Activated CD8-positive, alpha-beta memory T cell treated with anti-CD3 and anti-CD28 coated beads for 36 hours (primary cell): Measurements from ENCODE around the gene RHOBTB3. TPM values are rescaled to one million over a fixed set of nuclear protein-coding genes. Genes with fewer than 3 reads are reported as not detected.

Experiments used
- CTCF ChIA-PET: fragments of 350-600 bp; sonication (Branson Sonifier 250); formaldehyde crosslinking; loops from one replicate; lab custom pipeline; 2021; ENCODE audit warnings: antibody characterized with exemption; lab: Charles Lee
- POLR2A ChIA-PET: fragments of 350-600 bp; sonication (Branson Sonifier 250); formaldehyde crosslinking; loops from one replicate; lab custom pipeline; 2021; ENCODE audit warnings: antibody characterized with exemption; lab: Charles Lee
- total RNA-seq, 2 experiments: library from RNA; stranded (reverse); gene quantifications; one replicate each; pipeline ENCODE4 v1.2.3, GENCODE V29; 2021

RHOBTB3 gene
- total RNA-seq, 2 experiments from 2014 or later = 0.40 to 0.67 TPM

DNA sequence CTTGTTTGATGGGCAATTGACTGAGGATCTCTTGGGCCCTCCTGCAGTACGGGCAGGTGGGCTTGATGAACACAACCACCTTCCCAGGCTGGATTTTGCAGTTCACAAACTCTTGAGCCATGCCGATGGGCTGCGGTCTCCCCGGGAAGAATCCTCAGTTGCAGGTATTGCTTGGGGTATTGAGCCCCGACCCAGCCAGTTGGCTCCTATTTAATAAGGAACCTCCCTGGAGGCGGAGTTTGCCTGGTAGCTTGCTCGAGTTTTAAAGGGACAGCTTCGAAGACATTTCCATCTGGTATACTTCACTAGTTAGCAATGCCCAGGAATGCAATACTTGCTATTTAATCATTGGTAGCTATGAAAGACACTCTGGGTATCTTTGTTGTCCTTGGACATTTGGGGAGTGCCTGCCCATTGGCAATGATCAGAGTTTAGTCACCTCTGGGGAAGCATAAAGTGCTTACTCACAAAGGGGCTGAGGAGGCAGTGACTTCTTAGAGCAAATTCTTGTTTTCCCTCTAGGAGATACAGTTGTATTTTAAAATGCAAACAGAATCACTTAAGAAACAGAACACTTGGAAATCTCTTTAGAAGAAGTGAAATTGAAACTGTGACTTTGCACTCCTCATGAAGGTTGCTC is 91.5 kb downstream of the RHOBTB3 start, which contains the start of gene GLRX:
Gene GLRX, minus strand, starts transcription at position 185 of the 640 bp plus-strand sequence. Its CDS starts 64 bp downstream, at position 121.
- ChIA-PET POLR2A (interaction anchor here (0.6 to 3.0 kb wide), 6 partner anchors 9 to 175 kb away, joined by 3 to 13 read pairs (median 3); no protein-coding TSS in a partner anchor), CTCF (interaction anchor here (1.0 to 2.4 kb wide), 8 partner anchors 11 to 191 kb away, joined by 3 to 10 read pairs (median 6); no protein-coding TSS in a partner anchor)

DNA sequence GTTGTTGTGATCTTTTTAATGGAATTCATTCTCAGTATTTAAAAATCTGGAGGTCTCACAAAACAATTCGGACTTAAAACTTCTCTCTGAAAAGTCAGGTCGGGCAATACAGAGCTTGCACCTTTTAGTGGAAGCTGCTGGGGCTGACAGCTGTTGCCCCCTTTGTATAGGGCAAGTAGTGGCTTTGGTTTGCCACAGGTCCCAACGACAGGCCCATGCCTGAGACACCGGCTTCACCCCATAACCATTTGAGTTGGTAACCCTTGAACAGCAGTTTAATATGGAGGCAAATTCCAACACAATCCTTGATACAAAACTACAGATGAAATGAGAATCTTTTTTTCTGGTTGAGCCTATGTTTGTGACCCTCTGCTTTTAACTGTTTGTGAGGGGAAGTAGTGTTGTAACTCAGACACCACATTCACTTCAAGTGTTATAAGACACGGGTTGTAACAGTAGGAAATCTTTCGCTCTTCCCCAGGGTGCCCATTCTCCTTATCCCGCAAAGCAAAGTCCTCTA is 92.1 kb downstream of the RHOBTB3 start:
- ChIA-PET POLR2A (interaction anchor here (0.7 to 3.0 kb wide), 7 partner anchors 9 to 176 kb away, joined by 3 to 13 read pairs (median 3); no protein-coding TSS in a partner anchor), CTCF (interaction anchor here (0.8 to 2.4 kb wide), 7 partner anchors 11 to 42 kb away, joined by 3 to 10 read pairs (median 5); no protein-coding TSS in a partner anchor)

DNA sequence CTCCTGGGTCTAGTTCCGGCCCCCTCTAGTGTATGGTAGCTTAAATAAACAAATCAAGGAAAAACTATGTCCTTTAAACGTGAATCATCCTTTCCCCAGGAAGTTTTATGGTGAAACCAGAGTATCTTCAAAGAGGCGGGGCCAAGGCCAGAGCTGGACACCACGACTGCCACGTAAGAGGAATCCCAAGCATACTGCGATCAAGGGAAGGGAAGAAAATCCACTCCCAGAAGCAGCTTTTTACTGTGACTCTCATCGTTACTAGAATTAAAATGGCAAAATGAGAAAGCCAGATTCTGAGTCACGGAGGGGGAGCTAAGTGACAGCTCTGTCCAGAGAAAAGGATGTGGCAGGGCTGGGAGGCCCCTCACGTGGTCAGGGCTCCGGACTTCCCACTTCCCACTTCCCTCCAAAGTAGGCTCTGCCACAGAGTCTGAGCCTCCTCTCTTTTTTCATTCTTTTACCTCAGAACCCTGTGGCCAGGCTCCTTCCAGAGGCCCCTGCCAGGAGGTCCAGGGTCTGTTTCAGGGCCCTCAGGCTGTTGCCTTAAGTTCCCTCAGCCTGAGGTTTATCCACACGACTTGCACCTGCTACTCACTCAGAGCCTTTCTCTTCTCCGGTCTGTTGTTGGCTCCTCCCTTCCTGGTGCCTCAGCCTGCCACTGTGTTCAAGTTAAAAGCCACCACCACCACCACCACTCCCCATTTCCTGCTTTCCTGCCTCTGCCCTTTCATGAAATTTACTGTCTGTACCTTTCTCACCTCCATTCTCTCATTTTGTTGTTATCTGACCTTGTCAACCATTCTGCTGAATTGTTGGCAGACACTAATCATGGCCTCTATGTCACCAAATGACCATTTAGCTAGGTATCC is 92.8 kb downstream of the RHOBTB3 start:
- ChIA-PET POLR2A (interaction anchor here (1.1 to 3.0 kb wide), 3 partner anchors 11 to 16 kb away, joined by 3 to 13 read pairs (median 4); no protein-coding TSS in a partner anchor), CTCF (interaction anchor here (0.8 to 2.4 kb wide), 3 partner anchors 11 to 43 kb away, joined by 3 to 10 read pairs (median 7); no protein-coding TSS in a partner anchor)

DNA sequence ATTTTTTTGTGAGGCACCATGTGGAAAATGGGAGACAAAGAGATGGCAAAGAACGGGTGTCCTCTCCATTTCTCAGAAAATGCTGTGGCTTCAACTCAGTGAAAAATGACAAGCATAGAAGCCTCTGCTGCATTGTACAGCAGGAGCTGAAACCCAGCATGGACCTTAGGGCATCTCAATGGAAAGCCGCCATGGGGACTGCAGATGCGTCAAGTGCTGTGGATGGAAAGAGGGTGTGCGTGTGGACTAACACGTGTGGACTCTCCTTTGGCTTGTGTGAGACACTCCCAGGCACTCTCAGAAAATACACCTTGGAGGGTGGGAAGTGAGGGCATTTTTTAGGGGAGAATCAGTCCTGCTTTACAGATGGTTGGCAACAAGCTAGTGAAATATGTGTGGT is 93.6 kb downstream of the RHOBTB3 start:
- POLR2A ChIA-PET = interaction anchor here (3.0 kb wide), 1 partner anchor 10 kb away, joined by 13 read pairs; no protein-coding TSS in a partner anchor
- CTCF ChIA-PET = interaction anchor here (0.6 to 2.4 kb wide), 3 partner anchors 10 to 43 kb away, joined by 3 to 10 read pairs (median 7); no protein-coding TSS in a partner anchor

DNA sequence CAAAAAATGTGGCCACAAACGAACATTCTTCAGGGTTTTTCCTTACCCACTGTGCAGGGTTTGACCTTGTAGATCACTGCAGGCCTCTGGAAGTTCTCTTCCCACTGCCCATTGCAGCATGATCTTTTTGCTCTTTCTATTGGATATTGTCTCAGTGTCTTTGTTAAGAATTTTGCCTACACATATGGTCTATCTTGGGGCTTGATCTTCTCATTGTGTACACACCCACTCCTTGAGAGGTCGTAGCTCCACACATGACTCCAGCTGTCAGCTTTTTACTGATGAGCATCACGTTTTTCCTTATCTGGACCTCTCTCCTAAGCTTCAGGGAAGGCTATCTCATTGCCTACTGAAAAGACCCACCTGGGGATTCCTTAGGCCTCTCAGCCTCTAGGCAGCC is 94.4 kb downstream of the RHOBTB3 start:
- CTCF ChIA-PET = no interaction called here
- POLR2A ChIA-PET = no interaction called here

DNA sequence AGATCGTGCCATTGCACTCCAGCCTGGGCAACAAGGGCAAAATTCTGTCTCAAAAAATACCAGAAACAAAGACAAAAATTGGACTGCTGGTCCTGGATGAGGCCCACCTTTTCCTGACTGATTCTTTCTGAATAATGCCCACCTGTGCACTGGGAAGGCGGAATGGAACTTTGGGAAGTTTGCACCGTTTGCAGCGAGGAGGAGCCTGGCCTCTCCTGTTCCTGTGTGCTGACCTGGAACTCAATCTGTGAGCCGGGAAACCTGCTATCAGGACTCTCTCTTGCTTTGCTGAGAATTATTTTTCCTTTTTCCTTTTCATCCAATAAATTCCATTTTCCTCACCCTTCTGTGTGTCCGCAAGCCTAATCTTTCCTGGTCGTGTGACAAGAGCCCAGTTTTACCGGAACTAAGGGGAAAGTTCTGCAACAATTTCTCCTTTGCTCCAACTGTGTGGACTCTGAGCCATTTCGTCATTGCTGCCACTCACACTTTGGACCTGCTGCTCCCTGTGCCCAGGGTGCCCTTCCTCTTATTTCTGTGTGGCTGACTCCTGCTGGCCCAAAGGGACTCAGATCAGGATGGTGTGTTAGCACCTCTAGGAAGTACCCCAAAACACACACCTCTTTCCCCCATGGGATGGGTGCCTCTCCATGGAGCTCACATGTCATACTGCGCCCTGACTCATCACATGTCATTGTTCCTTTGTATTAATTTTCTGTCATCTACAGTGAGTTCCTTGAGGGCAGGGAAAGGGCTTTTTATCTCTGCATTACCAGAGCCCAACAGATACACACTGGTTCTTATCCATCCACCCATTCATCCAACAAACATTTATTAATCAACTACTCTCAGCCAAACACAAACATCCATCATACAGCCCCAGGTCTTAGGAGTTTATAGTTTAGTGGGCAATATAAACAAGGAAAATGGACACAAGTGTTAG is 96.1 kb downstream of the RHOBTB3 start:
- POLR2A ChIA-PET = interaction anchor here (0.6 kb wide), 1 partner anchor 44 kb away, joined by 20 read pairs; no protein-coding TSS in a partner anchor
- CTCF ChIA-PET = no interaction called here

DNA sequence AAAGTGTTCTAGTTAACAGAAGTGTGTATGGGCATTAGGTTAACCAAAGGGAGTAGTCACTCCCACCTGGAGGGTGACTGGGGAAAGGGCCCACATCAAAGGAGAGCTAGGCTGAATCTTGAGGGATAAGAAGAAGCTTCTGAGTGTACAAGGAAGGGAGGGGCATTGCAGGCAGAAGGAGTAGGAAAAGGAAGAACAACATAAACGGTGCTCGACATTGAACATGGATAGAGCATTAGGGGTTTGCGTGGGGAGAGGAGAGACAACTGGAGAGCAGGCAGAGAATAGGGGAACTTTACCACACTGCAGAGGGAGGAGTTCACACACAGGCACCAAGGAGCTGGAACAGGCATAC is 96.7 kb downstream of the RHOBTB3 start:
- ChIA-PET POLR2A (interaction anchor here (0.6 kb wide), 1 partner anchor 44 kb away, joined by 20 read pairs; no protein-coding TSS in a partner anchor), CTCF (interaction anchor here (1.3 kb wide), 1 partner anchor 46 kb away, joined by 3 read pairs; no protein-coding TSS in a partner anchor)

DNA sequence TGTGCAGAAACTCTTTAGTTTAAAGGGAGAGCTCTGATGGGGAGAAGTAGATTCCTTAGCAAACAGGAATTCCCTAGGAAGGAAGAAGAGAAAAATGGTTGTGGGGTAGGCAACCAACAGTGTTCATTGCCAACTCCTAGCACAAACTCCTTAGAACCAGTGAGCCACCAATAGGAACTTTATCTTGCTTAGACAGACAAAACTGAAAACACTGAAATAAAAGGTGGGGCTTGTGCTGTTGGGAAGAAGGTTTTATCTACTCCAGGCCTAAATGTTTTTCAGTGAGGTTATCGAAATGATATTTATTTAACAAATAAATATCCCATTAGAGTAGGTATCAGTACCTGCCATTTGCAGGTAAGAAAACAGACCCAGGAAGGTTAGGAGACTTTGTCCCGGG is 99.1 kb downstream of the RHOBTB3 start:
- CTCF ChIA-PET = no interaction called here
- POLR2A ChIA-PET = no interaction called here

DNA sequence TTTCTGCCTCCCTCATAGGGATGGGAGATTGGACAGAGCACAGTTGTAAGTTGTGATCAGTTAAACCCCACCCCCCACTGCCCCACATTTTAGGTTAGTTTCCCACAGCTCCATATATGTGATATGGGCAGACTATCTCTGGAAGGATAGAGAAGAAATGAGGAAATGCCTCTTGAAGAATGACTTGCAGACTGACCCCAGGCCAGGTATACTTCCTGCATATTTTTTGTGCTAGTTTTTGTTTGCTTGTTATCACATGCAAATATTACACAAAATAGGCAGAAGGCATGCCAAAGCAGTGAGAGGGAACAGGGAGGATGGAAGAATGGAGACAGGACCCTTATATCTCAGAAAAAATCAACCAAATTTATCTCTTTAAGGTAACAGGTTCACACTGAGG is 101.5 kb downstream of the RHOBTB3 start:
- ChIA-PET CTCF (interaction anchor here (1.8 kb wide), 1 partner anchor 51 kb away, joined by 7 read pairs; no protein-coding TSS in a partner anchor), POLR2A (interaction anchor here (1.2 kb wide), 1 partner anchor 10 kb away, joined by 3 read pairs; the partner anchor contains the start of gene GLRX)

DNA sequence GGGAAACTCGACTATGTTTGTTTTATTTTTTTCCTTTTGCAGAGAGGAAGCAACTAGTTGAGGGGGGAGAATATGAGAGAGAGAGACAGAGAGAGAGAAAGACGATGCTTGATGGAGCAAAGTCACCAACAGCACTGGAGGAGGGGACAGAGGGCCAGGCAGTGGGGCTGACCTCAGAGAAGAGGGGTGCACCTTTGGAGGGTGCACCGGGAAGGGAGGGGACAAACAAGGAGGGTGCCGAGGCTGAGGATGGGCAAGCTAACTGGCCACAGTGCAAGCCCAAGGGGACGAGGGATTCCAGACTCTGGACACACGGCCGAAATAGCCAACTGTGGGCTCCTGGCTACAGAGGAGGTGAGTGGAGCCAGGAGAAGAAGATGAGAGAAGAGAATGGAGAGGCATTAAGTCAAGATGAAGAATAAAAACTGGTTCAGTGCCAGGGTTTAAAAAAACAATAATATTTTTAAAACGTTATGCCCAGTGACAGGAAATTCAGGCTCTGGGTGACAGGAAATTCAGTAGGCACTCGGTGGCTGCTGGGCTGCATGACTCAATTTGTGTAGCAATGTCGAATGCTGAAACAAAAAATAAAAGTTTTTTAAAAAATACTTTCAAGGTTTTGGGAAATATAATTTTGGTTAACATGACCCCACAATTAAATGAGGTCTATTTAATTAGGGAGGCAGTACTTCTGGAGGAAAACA is 104.7 kb downstream of the RHOBTB3 start:
- ChIA-PET CTCF (interaction anchor here (2.0 to 2.6 kb wide), 3 partner anchors 11 to 15 kb away, joined by 8 to 10 read pairs (median 9); partner anchors contain the start of gene GLRX), POLR2A (interaction anchor here (0.8 to 1.7 kb wide), 3 partner anchors 13 to 27 kb away, joined by 6 to 13 read pairs (median 12); partner anchors contain the start of gene GLRX)

DNA sequence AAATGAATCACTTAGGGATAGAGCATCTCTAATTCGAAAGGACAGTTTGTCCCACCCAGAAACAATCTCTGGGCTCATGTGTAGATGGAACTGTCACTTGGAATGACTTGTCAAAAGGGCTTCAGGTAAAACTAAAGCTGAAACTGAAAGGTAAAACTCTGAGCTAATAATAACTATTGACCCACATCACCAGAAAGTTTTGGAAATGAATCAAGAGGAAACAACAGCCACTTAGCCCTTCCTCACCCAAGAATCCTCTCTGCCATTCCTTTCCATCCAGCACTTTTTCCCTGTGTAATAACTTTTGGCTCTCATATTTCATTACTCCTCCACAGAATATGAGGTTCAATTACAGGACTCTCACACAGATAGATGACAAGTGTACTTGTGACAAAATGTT is 105.4 kb downstream of the RHOBTB3 start:
- ChIA-PET POLR2A (interaction anchor here (0.7 kb wide), 1 partner anchor 190 kb away, joined by 3 read pairs; the partner anchor contains the start of gene RFESD), CTCF (interaction anchor here (0.7 to 2.6 kb wide), 4 partner anchors 10 to 192 kb away, joined by 3 to 9 read pairs (median 4); partner anchors contain the start of gene GLRX)

DNA sequence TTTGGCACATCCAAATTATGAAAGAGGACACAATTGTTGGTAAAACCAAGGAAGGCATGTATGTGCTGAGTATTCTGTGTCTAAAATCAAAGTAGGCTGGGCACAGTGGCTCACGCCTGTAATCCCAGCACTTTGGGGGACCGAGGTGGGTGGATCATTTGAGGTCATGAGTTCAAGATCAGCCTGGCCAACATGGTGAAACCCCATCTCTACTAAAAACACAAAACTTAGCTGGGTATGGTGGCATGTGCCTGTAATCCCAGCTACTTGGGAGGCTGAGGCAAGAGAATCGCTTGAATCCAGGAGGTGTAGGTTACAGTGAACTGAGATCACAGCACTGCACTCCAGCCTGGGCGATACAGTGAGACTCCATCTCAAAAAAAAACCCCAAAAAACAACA is 105.8 kb downstream of the RHOBTB3 start:
- ChIA-PET CTCF (interaction anchor here (0.7 to 2.6 kb wide), 5 partner anchors 10 to 193 kb away, joined by 3 to 9 read pairs (median 6); partner anchors contain the start of gene GLRX), POLR2A (interaction anchor here (0.7 kb wide), 1 partner anchor 190 kb away, joined by 3 read pairs; the partner anchor contains the start of gene RFESD)

DNA sequence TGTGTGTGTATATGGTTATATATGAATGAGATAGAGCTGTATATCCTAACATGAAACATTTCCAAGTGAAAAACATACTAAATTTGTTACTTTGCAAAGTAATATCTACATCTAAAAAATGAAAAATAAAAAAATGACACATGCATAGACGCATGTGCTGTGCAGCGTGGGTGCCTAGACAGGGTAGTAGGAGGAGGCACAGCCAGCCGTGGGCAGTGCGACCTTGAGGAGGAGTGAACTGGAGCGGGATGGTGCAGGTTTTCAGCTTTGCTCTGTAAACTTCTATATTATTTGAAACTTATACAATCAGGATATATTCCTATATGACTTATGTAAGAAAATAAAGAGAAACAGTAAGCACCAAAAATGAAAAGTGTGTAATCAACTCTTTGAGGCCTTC is 106.4 kb downstream of the RHOBTB3 start:
- ChIA-PET POLR2A (no interaction called here), CTCF (interaction anchor here (1.1 to 2.6 kb wide), 4 partner anchors 9 to 193 kb away, joined by 3 to 9 read pairs (median 7); partner anchors contain the start of gene GLRX)

DNA sequence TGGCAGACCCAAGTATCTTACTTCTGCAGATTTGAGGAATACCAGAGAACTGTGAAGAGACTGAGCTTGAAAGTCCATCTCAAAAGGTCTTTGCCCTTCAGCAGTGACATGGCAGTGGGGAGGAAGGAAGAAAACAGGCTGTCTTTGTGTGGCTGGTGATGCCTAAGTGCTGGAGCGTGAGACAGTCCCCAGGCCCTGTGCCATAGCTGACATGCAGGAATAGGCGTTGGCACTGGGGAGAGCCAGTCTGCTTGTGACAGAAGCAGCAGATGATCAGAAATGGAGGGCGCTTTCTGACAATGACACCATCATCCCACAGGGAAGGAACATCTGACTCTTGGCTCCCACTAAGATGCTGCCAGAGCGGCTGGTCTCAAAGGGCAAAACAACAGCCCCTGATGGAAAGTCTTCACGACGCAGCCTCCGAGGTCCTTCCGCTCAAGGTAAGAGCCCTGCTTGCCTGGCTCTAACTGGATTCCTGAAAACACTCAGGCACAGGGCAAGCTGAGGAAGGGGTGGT is 106.9 kb downstream of the RHOBTB3 start:
- POLR2A ChIA-PET = no interaction called here
- CTCF ChIA-PET = interaction anchor here (1.6 to 2.6 kb wide), 3 partner anchors 8 to 57 kb away, joined by 6 to 9 read pairs (median 8); partner anchors contain the start of gene GLRX

DNA sequence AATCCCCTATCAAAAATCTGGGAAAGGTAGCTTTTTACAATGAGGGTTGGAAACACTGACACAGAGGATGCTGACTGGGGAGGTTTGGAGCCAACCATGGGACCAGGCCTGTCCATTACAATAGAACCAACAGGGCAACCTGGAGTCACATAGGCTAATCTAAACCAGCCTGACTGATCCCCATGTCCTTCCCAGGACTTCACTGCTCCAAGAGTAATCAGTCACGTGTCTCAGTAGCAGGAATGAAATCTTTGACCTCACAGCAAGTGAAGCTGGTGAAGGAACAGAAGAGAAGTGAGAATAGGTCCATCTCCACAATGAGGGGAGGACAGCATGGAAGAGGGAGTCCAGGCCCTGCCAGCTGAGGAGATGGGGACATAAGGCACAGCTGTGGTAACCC is 107.4 kb downstream of the RHOBTB3 start:
- CTCF ChIA-PET = interaction anchor here (0.7 to 2.6 kb wide), 4 partner anchors 8 to 58 kb away, joined by 4 to 9 read pairs (median 7); partner anchors contain the start of gene GLRX
- POLR2A ChIA-PET = no interaction called here

DNA sequence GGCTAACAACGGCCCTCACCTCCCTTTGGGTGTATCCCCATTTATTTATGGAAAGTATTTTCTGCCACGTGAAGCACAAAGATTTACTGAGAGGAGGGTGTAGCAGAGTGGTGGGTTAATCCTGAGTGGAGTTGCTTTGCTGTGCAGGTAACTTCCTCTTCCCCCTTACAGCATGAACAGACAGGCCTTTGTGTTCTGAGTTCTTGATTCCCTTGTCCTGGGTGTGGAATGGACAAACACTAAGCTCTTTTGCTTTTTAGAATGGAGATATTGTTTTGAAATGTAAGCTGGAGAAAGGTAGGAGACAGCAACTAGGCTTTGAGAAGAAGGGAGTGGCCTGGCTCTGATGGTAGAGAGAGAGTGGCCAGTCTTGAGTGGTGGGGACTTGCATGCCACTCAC is 108.5 kb downstream of the RHOBTB3 start:
- ChIA-PET CTCF (no interaction called here), POLR2A (no interaction called here)
